Suprapubic skin (tissue), 4 donors: ENCODE measurements around the gene IGSF8. TPM values are rescaled to one million over a fixed set of nuclear protein-coding genes. Genes with fewer than 3 reads are reported as not detected.

Experiments used
- DNase-seq, 2 donors: peaks; one replicate each; pipeline ENCODE4 v3.0.0-alpha.2; 2019; ENCODE audit warnings: low spot score in 2 of 2
- H3K27ac ChIP-seq: fragments of 200-600 bp; sonication (generic); one replicate; pipeline ENCODE4 v1.5.1; 2019
- H3K27me3 ChIP-seq: fragments of 200-600 bp; sonication (generic); one replicate; pipeline ENCODE4 v1.5.1; 2019
- H3K36me3 ChIP-seq: fragments of 200-600 bp; sonication (generic); one replicate; pipeline ENCODE4 v1.5.1; 2019
- H3K4me1 ChIP-seq: fragments of 200-600 bp; sonication (generic); one replicate; pipeline ENCODE4 v1.5.1; 2019
- H3K4me3 ChIP-seq: fragments of 200-600 bp; sonication (generic); one replicate; pipeline ENCODE4 v1.5.1; 2019; ENCODE audit warnings: mild to moderate bottlenecking
- H3K9me3 ChIP-seq: fragments of 200-600 bp; sonication (generic); one replicate; pipeline ENCODE4 v1.5.1; 2019
- EP300 ChIP-seq: sonication (generic); formaldehyde crosslinking; IDR thresholded peaks from one replicate; pipeline ENCODE4 v1.6.1; 2017; ENCODE audit warnings: antibody characterized with exemption
- POLR2A ChIP-seq, 2 donors: fragments of 450-650 bp; IDR thresholded peaks; one replicate each; pipeline ENCODE4 v1.6.1; 2017; ENCODE audit warnings: antibody characterized with exemption in 2 of 2, mild to moderate bottlenecking in 2 of 2, moderate library complexity in 2 of 2
- POLR2AphosphoS5 ChIP-seq, 3 donors: sonication (generic); formaldehyde crosslinking; IDR thresholded peaks; one replicate each; pipeline ENCODE4 v1.6.1; 2017; ENCODE audit warnings: antibody characterized with exemption in 3 of 3
- WGBS: methylation state at CpG from one replicate; pipeline ENCODE4 v1.1.5; 2018; 5-methylcytosine and 5-hydroxymethylcytosine counted together
- total RNA-seq, 4 donors: library from RNA; depleted of rRNA; stranded (reverse); fragments of >200 nt; gene quantifications; one replicate each; pipeline ENCODE4 v1.1.0, GENCODE V29; 2016
- TF ChIP-seq, protein P1 (sequence below), 2 donors: fragments of 200-600 bp in 1 of 2; fragments of 450-650 bp in 1 of 2; sonication (generic) in 1 of 2; IDR thresholded peaks; one replicate each; pipeline ENCODE4 v1.5.1; 2016 to 2019; ENCODE audit warnings: antibody characterized with exemption in 2 of 2, mild to moderate bottlenecking in 1 of 2, moderate library complexity in 1 of 2

IGSF8 gene
- total RNA-seq, 4 donors from 2014 or later, result 44.1 to 90.5 (median 50.8) TPM

DNA sequence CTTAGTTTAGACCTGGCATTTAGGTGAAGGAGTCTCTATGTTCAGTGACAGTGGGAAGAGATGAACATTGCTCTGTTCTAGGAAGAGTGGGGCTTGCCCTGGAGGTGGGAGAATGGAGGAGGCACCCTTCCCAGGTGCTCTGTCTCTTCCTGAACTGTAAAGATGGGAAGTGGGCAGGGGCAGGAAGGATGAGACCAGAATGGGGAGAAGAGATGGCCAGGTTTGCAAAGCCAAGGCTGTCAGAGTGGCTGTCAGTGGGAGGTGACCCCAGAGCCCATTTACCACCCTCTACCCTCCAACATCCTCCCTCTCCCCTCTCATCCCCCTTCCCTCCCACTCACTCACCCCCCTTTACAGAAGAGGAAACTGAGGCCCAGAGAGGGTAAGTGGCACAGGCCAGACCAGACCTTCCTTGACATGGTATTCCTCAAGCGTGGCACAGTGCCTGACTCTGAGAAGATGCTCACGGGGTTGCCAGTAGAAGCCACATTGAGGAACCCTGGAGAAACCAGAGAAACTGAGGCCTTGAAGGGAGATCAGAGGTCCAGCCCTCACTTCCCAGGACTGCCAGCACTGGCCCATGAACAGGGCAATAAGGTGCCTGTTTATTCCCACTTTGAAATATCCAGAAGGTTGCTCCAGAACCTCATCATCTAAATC, 1.4 kb upstream of the IGSF8 start:
- TF ChIP-seq, protein P1, sequence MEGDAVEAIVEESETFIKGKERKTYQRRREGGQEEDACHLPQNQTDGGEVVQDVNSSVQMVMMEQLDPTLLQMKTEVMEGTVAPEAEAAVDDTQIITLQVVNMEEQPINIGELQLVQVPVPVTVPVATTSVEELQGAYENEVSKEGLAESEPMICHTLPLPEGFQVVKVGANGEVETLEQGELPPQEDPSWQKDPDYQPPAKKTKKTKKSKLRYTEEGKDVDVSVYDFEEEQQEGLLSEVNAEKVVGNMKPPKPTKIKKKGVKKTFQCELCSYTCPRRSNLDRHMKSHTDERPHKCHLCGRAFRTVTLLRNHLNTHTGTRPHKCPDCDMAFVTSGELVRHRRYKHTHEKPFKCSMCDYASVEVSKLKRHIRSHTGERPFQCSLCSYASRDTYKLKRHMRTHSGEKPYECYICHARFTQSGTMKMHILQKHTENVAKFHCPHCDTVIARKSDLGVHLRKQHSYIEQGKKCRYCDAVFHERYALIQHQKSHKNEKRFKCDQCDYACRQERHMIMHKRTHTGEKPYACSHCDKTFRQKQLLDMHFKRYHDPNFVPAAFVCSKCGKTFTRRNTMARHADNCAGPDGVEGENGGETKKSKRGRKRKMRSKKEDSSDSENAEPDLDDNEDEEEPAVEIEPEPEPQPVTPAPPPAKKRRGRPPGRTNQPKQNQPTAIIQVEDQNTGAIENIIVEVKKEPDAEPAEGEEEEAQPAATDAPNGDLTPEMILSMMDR (IDR thresholded peaks at IDR 0.05), result no peak
- no peak for TF ChIP-seq POLR2AphosphoS5 (IDR thresholded peaks at IDR 0.05)
- TF ChIP-seq POLR2A (IDR thresholded peaks at IDR 0.05), result no peak
- TF ChIP-seq EP300, result no peak
- Histone ChIP-seq H3K4me1 (peaks cover 69% of the 10 kb centered on the region), H3K27ac (peak overlapping the region; percentile 84), H3K27me3 (no peaks in the 10 kb centered on the region), H3K36me3 (peaks cover 1% of the 10 kb centered on the region), H3K9me3 (no peaks in the 10 kb centered on the region), H3K4me3 (no peak overlapping the region)
- WGBS, result 79% methylated on average over 2 of the region's 2 CpGs
- no peak for DNase-seq

DNA sequence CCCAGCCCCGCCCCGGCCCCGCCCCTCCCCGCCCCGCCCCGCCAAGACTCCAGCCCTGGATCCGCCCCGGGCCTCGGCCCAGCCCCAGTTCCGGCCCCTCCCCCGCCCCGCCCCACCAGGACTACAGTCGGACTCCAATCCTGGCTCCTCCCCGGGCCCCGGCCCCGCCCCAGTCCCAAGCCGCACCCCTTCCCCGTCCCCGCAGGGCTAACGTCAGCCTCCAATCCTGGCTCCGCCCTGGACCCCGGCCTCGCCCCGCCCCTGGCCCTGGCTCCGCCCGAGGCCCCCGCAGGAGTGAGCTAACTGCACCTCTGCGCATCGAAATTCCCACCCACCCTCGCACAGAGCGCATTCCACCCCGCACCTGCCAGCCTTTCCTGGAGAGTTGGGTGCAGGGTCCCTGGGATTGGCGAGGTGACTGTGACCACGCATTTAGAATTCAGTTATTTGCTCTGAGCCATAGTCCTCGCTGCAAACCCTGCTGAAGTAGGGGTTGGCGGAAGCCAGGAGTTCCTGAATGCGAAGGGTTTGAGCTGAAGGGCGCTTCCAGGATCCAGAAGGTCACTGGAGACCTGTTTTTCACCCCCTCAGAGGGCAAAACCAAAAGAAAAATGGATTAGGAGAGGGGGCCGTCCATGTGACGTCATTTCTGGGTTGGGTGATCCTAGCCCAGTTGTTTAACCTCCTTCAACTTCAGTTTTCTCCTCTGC, 588 bp upstream of the IGSF8 start:
- Histone ChIP-seq H3K27me3 (no peaks in the 10 kb centered on the region), H3K4me1 (peaks cover 65% of the 10 kb centered on the region), H3K9me3 (no peaks in the 10 kb centered on the region), H3K36me3 (peaks cover 8% of the 10 kb centered on the region), H3K4me3 (peak overlapping the region; percentile 79), H3K27ac (peak overlapping the region; percentile 84)
- 4% methylated on average over 9 of the region's 40 CpGs for WGBS
- no peak for TF ChIP-seq POLR2AphosphoS5 (IDR thresholded peaks at IDR 0.05)
- TF ChIP-seq, protein P1 (IDR thresholded peaks at IDR 0.05), result no peak
- no peak for TF ChIP-seq EP300
- peak; percentile 33 to 63 for TF ChIP-seq POLR2A (IDR thresholded peaks at IDR 0.05)
- DNase-seq, result peak; percentile 99

DNA sequence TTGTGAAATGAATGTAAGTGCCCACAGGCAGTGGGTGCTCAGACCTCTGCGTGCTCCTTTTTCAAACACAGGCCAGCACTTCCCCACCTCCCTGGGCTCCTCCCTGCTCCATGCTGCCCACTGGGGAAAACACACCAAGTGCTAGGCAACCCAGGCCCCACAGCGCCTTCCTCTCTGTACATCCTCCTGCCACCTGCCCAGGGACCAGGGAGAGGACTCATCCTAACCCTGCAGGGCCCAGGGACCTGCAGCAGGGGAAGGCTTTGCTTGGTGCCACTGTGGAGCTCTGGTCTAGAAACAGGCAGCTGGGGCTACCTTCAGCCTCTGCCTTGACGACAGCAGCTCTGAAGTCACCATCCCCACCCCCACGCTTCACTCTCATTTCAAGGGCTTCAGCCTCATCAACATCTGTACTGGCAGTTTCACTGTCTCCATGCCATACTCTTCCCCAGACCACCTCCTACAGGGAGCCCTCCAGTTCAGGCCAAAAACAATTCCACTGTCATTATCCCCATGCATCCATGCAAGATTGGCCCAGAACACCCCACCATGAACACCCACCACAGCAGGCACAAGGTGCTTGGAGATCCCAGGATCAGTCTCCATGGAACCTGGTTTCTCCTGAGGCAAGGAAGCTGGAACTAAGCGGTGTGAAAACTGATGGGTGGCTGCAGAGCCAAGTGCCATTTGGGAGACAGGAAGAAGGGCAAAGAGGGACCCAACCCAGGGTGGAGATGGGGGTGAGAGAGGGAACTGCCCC, 1.1 kb downstream of the IGSF8 start:
- no peak for DNase-seq
- TF ChIP-seq, protein P1 (IDR thresholded peaks at IDR 0.05), result no peak
- TF ChIP-seq POLR2A (IDR thresholded peaks at IDR 0.05) (no peak), POLR2AphosphoS5 (IDR thresholded peaks at IDR 0.05) (no peak), EP300 (no peak)
- Histone ChIP-seq H3K27me3 (no peaks in the 10 kb centered on the region), H3K4me1 (peaks cover 56% of the 10 kb centered on the region), H3K9me3 (no peaks in the 10 kb centered on the region), H3K36me3 (peaks cover 25% of the 10 kb centered on the region), H3K4me3 (peak overlapping the region; percentile 79), H3K27ac (peak overlapping the region; percentile 84)
- 34% methylated on average over 4 of the region's 5 CpGs for WGBS

DNA sequence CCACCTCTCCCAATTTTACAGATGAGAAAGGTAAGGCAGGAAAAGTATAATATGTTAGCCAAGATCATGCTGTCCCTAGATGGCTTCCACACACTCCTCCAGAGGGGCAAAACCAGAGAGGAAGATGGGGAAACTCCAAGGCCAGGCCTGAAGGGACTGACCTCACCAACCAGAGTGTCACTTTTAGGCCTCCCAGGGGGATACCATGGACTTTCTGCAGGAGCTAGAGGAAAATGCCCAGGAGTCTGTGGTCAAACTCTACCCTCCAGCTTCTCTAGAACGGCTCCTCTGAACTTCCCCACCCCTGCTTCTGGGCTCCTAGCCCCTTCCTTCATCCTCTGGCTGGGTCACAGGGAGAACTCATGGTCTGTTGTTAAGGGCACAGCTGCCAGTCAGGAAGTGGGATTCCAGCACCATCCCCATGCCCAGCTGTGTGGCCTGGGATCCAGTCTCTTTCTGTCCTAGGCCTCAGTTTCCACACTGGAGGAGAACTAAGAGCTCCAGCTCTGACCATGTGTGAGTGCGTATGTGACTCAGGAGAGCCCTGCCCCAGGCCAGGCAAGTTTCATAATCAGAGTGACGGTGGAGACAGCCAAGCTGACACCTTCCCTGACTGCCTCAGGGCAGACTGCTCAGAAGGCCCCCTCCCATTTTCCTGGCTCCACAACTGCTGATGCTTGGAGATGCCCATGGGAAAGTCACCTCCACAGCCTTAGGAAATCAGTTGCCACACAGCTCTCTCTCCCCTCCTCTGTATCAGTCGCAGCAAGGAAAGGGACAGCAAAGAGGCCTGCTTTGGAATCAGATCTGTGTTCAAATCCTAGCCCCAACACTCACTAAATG, 1.9 kb downstream of the IGSF8 start:
- H3K4me3 ChIP-seq, result peak overlapping the region; percentile 79
- no peak for TF ChIP-seq EP300
- peak in 1 of 3 donors; percentile 17 for TF ChIP-seq POLR2AphosphoS5 (IDR thresholded peaks at IDR 0.05)
- DNase-seq, result peak in 1 of 2 donors; percentile 87
- peak overlapping the region; percentile 84 for H3K27ac ChIP-seq
- H3K27me3 ChIP-seq, result no peaks in the 10 kb centered on the region
- H3K4me1 ChIP-seq, result peaks cover 47% of the 10 kb centered on the region
- no peaks in the 10 kb centered on the region for H3K9me3 ChIP-seq
- peaks cover 33% of the 10 kb centered on the region for H3K36me3 ChIP-seq
- 30% methylated on average over 4 of the region's 4 CpGs for WGBS

GRCh38 chr1:160095382-160096105, 2.9 kb downstream of the IGSF8 start:
- TF ChIP-seq EP300, result no peak
- TF ChIP-seq, protein P1 (IDR thresholded peaks at IDR 0.05), result no peak
- TF ChIP-seq POLR2A (IDR thresholded peaks at IDR 0.05), result no peak
- no peak for TF ChIP-seq POLR2AphosphoS5 (IDR thresholded peaks at IDR 0.05)
- 68% methylated on average over 4 of the region's 4 CpGs for WGBS
- Histone ChIP-seq H3K36me3 (peaks cover 43% of the 10 kb centered on the region), H3K9me3 (no peaks in the 10 kb centered on the region), H3K4me1 (peaks cover 40% of the 10 kb centered on the region), H3K27ac (no peak overlapping the region), H3K4me3 (no peak overlapping the region), H3K27me3 (no peaks in the 10 kb centered on the region)
- no peak for DNase-seq
